Mesodermal cell (in vitro differentiated cells): ENCODE data around the gene PDCL3. TPM values are rescaled to one million over a fixed set of nuclear protein-coding genes. Genes with fewer than 3 reads are reported as not detected.
A peak's percentile ranks its signal among the peaks of the same experiment; 100 is the strongest.

Experiments used
- H3K27ac ChIP-seq: 2 replicates; pipeline ENCODE4 v1.7.0; 2013; ENCODE audit warnings: mild to moderate bottlenecking, low read depth, low read length, moderate library complexity; ENCODE audit not compliant: severe bottlenecking
- H3K36me3 ChIP-seq: 2 replicates; pipeline ENCODE4 v1.7.1; 2013; ENCODE audit warnings: mild to moderate bottlenecking, low read length, moderate library complexity; ENCODE audit not compliant: control insufficient read depth, insufficient read depth
- H3K4me1 ChIP-seq: one replicate; pipeline ENCODE4 v1.7.1; 2013; ENCODE audit warnings: mild to moderate bottlenecking, low read length; ENCODE audit not compliant: insufficient read depth, control insufficient read depth, poor library complexity, severe bottlenecking
- H3K4me3 ChIP-seq: 2 replicates; pipeline ENCODE4 v1.7.0; 2013; ENCODE audit warnings: low read length, control low read depth, mild to moderate bottlenecking; ENCODE audit not compliant: insufficient read depth, poor library complexity, severe bottlenecking; ENCODE audit errors: extremely low read depth
- H3K9me3 ChIP-seq: 2 replicates; pipeline ENCODE4 v1.7.1; 2013; ENCODE audit warnings: mild to moderate bottlenecking, low read length, moderate library complexity; ENCODE audit not compliant: control insufficient read depth
- WGBS, 2 experiments: methylation state at CpG; one replicate each; pipeline ENCODE4 v1.1.5; 2013; ENCODE audit warnings: missing lambda C conversion rate in 2 of 2; ENCODE audit not compliant: insufficient coverage in 2 of 2; 5-methylcytosine and 5-hydroxymethylcytosine counted together
- polyA plus RNA-seq, 2 experiments: library from polyadenylated mRNA; stranded (reverse); fragments of 50-300 nt; gene quantifications; one replicate each; pipeline ENCODE4 v1.2.3, GENCODE V29; 2013

Gene PDCL3
- 18.7 TPM for polyA plus RNA-seq (2013, experiment 1 of 2)
- polyA plus RNA-seq (2013, experiment 2 of 2), result 19.9 TPM

GRCh38 chr2:100562613-100563406, at the start of gene PDCL3:
Gene PDCL3, plus strand, starts transcription at chr2:100562993. Its CDS starts 75 bp downstream, at chr2:100563068.
- peak within 1 kb of the TSS; percentile 82 for H3K4me3 ChIP-seq
- peak within 1 kb of the TSS; percentile 92 for H3K27ac ChIP-seq
- peaks cover 9% of the 10 kb centered on the region for H3K36me3 ChIP-seq
- WGBS, 2 experiments, result 0 to 1% methylated on average over 42 to 61 of the region's 62 CpGs
- H3K9me3 ChIP-seq, result no peaks in the 10 kb centered on the region
- no peaks in the 10 kb centered on the region for H3K4me1 ChIP-seq

GRCh38 chr2:100513650-100514049, 49.1 kb upstream of the PDCL3 start:
- no peaks in the 10 kb centered on the region for H3K36me3 ChIP-seq
- no peaks in the 10 kb centered on the region for H3K4me1 ChIP-seq
- H3K27ac ChIP-seq, result no peak overlapping the region
- no peak overlapping the region for H3K4me3 ChIP-seq
- 80 to 89% methylated on average over 3 of the region's 4 CpGs for WGBS, 2 experiments
- H3K9me3 ChIP-seq, result no peaks in the 10 kb centered on the region

GRCh38 chr2:100517556-100517955, 45.2 kb upstream of the PDCL3 start:
- Histone ChIP-seq H3K4me1 (no peaks in the 10 kb centered on the region), H3K36me3 (no peaks in the 10 kb centered on the region), H3K4me3 (no peak overlapping the region), H3K27ac (no peak overlapping the region), H3K9me3 (no peaks in the 10 kb centered on the region)
- WGBS, 2 experiments, result no CpG with 5 or more reads among the region's 1 CpG

- Histone ChIP-seq H3K4me1 (no peaks in the 10 kb centered on the region), H3K36me3 (no peaks in the 10 kb centered on the region), H3K9me3 (no peaks in the 10 kb centered on the region), H3K27ac (no peak overlapping the region), H3K4me3 (no peak overlapping the region)
- WGBS, 2 experiments, result 78 to 93% methylated on average over 2 of the region's 2 CpGs
Observed at GRCh38 chr2:100518801-100519200, 44.0 kb upstream of the PDCL3 start.

- Histone ChIP-seq H3K27ac (no peak overlapping the region), H3K4me1 (no peaks in the 10 kb centered on the region), H3K4me3 (no peak overlapping the region), H3K36me3 (no peaks in the 10 kb centered on the region), H3K9me3 (no peaks in the 10 kb centered on the region)
- WGBS, 2 experiments, result 86 to 88% methylated on average over 1 of the region's 2 CpGs
Observed at GRCh38 chr2:100520224-100520623, 42.6 kb upstream of the PDCL3 start.

- H3K36me3 ChIP-seq, result no peaks in the 10 kb centered on the region
- H3K4me1 ChIP-seq, result no peaks in the 10 kb centered on the region
- 63 to 100% methylated on average over 1 of the region's 1 CpG for WGBS, 2 experiments
- H3K9me3 ChIP-seq, result no peaks in the 10 kb centered on the region
- no peak overlapping the region for H3K4me3 ChIP-seq
- H3K27ac ChIP-seq, result no peak overlapping the region
Observed at GRCh38 chr2:100522430-100522829, 40.4 kb upstream of the PDCL3 start.

- Histone ChIP-seq H3K4me1 (no peaks in the 10 kb centered on the region), H3K9me3 (no peaks in the 10 kb centered on the region), H3K36me3 (no peaks in the 10 kb centered on the region), H3K4me3 (no peak overlapping the region), H3K27ac (no peak overlapping the region)
- WGBS, 2 experiments, result 83 to 100% methylated on average over 1 of the region's 2 CpGs
Observed at GRCh38 chr2:100524331-100524730, 38.5 kb upstream of the PDCL3 start.

GRCh38 chr2:100526868-100527267, 35.9 kb upstream of the PDCL3 start:
- WGBS, 2 experiments, result no CpG with 5 or more reads among the region's 1 CpG
- no peaks in the 10 kb centered on the region for H3K36me3 ChIP-seq
- no peak overlapping the region for H3K4me3 ChIP-seq
- no peaks in the 10 kb centered on the region for H3K9me3 ChIP-seq
- H3K4me1 ChIP-seq, result no peaks in the 10 kb centered on the region
- no peak overlapping the region for H3K27ac ChIP-seq

- WGBS, 2 experiments, result 77 to 86% methylated on average over 6 to 7 of the region's 7 CpGs
- no peak overlapping the region for H3K4me3 ChIP-seq
- no peaks in the 10 kb centered on the region for H3K4me1 ChIP-seq
- no peak overlapping the region for H3K27ac ChIP-seq
- no peaks in the 10 kb centered on the region for H3K9me3 ChIP-seq
- H3K36me3 ChIP-seq, result no peaks in the 10 kb centered on the region
Observed at GRCh38 chr2:100527440-100528015, 35.3 kb upstream of the PDCL3 start.

GRCh38 chr2:100529176-100529575, 33.6 kb upstream of the PDCL3 start:
- 93 to 95% methylated on average over 5 to 6 of the region's 8 CpGs for WGBS, 2 experiments

GRCh38 chr2:100529900-100530299, 32.9 kb upstream of the PDCL3 start:
- no peak overlapping the region for H3K27ac ChIP-seq
- 85 to 87% methylated on average over 5 to 6 of the region's 6 CpGs for WGBS, 2 experiments
- H3K36me3 ChIP-seq, result no peaks in the 10 kb centered on the region
- H3K9me3 ChIP-seq, result no peaks in the 10 kb centered on the region
- no peaks in the 10 kb centered on the region for H3K4me1 ChIP-seq
- no peak overlapping the region for H3K4me3 ChIP-seq

More at GRCh38 chr2:100529176-100529575, 33.6 kb upstream of the PDCL3 start:
- no peaks in the 10 kb centered on the region for H3K9me3 ChIP-seq
- no peaks in the 10 kb centered on the region for H3K36me3 ChIP-seq
- no peak overlapping the region for H3K27ac ChIP-seq
- H3K4me1 ChIP-seq, result no peaks in the 10 kb centered on the region
- H3K4me3 ChIP-seq, result no peak overlapping the region
